Fibroblast of skin of back (primary cell): ENCODE data around the gene MCOLN1.
"Not testable (repeated sequence)": the region's sequence is repeated elsewhere in the genome, so short reads cannot be mapped to it uniquely, and the experiment has no call there.

ENCODE experiments used
- DNase-seq: peaks from one replicate; pipeline ENCODE4 v3.0.0-alpha.2; 2013

MCOLN1 gene

DNA sequence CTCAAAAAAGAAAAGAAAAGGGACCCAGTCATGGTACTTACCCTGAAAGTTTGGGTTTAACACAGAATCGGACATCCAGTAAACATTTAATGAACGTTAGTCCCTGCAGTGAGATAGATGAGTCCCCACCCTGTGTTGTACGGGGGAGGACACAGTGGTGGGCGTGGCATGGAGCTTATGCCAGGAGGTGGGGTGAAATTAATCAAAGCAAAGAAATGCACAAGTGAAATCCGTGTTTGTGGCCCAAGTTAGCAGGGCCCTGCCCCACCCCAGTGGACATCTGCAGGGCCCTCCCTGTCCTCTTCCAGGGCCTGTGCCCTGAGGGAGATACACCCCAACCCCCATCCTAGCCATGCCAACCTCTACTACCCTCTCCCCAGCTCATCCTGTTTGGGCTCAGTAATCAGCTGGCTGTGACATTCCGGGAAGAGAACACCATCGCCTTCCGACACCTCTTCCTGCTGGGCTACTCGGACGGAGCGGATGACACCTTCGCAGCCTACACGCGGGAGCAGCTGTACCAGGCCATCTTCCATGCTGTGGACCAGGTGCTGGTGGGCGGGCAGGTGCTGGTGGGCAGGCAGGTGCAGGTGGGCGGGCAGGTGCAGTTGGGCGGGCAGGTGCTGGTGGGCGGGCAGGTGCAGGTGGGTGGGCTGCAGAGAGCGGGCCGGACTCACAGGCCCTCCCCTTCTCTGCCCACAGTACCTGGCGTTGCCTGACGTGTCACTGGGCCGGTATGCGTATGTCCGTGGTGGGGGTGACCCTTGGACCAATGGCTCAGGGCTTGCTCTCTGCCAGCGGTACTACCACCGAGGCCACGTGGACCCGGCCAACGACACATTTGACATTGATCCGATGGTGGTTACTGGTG, 3.9 kb downstream of the MCOLN1 start:
- DNase-seq, result no peak

DNA sequence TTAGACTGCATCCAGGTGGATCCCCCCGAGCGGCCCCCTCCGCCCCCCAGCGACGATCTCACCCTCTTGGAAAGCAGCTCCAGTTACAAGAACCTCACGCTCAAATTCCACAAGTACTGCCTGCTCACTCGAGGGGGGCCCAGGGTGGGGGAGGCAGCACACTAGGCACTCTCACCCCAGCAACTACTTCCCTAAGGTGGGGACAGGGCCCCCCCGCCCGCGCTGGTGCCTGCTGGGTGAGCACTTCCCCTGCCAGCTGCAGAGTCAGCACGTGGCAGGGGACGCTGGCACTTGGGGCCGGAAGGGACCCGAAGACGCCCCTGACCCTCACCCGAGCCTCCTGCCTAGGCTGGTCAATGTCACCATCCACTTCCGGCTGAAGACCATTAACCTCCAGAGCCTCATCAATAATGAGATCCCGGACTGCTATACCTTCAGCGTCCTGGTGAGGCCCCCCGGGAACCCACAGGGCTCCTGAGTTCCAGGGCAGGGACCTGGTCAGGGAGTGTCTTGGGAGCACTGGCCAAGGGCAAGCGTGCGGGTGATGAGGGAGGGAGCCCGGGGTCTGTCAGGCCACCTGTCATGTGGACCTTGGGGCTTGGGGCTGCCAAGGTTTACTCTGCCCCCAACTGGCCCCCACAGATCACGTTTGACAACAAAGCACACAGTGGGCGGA, 5.2 kb downstream of the MCOLN1 start:
- no peak for DNase-seq

DNA sequence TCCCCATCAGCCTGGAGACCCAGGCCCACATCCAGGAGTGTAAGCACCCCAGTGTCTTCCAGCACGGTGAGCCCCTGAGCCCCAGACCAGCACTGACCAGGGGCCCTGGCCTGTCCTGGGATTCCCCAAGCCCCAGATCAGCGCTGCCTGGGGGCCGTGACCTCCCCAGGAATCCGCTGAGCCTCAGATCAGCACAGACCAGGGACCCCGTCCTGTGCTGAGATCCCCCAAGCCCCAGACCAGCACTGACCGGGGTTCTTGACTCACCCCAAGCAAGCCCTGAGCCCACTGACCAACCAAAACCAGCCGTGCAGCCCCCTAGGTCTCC, 5.7 kb downstream of the MCOLN1 start:
- DNase-seq, result no peak

DNA sequence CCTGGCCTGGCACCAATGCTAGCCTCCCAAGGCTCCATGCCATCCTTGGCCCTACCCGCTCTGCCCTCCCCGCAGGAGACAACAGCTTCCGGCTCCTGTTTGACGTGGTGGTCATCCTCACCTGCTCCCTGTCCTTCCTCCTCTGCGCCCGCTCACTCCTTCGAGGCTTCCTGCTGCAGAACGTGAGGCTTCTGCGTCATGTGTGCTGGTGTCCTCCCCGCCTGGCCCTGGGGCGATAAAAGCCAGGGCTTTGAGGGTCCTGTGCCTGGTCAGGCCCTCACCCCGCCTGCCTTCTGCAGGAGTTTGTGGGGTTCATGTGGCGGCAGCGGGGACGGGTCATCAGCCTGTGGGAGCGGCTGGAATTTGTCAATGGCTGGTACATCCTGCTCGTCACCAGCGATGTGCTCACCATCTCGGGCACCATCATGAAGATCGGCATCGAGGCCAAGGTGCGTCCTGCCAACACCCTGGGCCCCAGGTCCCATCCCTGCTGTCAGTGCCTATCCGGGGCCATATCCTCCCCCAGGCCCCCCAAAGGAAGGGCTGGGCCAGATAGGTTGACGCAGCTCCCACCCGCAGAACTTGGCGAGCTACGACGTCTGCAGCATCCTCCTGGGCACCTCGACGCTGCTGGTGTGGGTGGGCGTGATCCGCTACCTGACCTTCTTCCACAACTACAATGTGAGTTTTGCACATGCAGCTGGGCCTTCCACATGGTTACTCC, 6.3 kb downstream of the MCOLN1 start:
- DNase-seq, result no peak

DNA sequence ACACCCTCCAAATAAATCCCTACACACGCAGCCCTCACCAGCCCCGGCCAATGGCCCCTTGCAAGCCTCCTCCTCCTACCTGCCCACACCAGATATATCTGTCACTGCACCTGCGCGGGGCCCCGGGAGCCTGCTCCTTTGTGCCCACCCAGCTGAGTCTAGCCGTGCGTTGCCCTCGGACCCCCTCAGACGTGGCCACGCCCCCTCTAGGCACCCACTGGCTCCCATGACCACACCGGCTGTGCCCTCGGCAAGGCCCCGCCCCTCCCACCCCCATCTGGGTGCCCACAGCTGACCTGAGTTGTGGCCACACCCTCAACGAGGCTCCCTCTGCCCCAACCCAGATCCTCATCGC, 6.8 kb downstream of the MCOLN1 start:
- DNase-seq, result no peak

DNA sequence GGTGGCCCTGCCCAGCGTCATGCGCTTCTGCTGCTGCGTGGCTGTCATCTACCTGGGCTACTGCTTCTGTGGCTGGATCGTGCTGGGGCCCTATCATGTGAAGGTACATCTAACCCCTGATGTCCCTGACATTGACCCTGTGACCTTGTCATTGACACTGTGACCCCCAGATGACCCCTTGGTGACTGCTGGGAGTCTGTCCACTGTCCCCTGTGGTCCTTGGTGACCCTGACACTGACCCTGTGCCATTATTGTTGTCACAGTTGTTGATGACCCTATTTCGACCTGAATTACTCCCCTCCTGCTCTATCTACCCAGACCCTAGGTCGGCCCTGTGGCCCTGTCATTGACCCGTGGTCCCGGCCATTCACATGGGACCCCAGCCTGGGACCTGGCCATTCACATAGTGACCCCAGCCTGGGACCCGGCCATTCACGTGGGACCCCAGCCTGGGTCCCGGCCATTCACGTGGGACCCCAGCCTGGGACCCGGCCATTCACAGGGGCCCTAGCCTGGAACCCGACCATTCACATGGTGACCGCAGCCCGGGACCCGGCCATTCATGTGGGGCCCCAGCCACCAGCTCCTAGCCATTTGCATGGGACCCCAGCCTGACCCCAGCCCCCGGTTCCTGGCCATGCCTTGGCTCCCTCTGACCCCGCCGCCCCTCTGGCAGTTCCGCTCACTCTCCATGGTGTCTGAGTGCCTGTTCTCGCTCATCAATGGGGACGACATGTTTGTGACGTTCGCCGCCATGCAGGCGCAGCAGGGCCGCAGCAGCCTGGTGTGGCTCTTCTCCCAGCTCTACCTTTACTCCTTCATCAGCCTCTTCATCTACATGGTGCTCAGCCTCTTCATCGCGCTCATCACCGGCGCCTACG, 7.4 kb downstream of the MCOLN1 start:
- DNase-seq, result no peak

DNA sequence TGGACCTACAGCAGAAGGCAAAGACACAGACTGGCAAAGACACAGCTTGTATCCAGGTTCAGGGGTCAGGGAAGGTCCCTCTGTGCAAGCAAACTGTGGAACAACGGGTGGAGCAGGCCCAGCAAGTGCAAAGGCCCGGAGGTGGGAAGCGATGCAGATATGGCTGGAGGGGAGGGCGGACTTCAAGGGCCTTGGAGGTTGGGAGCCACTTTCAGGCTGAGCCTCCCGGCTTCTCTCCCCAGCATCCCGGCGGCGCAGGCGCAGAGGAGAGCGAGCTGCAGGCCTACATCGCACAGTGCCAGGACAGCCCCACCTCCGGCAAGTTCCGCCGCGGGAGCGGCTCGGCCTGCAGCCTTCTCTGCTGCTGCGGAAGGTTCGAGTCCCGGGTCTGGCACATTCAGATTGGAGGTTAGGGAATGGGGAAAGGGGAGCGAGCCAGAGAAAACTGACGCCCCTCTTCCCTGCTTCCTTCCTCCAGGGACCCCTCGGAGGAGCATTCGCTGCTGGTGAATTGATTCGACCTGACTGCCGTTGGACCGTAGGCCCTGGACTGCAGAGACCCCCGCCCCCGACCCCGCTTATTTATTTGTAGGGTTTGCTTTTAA, 11.0 kb downstream of the MCOLN1 start:
- peak; percentile 63 for DNase-seq

DNA sequence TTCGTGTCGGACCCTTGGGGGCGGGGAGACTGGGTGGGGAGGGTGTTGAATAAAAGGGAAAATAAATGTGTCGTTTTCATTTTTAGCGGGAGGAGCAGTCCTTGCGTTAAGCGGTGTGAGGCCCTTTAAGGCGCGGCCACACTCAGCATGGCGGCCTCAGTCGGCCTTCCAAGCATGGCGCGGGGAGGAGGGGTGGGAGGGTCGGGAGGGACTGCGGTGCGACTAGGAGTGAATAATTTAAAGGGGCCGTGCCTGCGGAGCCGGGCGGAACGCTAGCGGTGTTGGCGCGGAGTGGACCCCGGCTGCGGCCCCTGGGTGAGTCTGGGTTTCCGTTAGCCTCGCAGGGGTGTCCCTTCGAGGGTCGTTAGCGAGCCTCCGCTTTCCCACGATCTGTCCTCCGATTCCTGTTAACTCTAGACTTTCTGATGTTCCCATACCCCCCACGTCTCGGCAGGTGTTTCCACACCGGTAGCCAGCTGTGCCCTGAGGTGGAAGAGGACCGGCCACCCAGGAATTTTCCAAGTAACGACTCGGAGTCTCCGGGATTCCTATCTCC, 11.6 kb downstream of the MCOLN1 start:
- DNase-seq, result peak; percentile 89

DNA sequence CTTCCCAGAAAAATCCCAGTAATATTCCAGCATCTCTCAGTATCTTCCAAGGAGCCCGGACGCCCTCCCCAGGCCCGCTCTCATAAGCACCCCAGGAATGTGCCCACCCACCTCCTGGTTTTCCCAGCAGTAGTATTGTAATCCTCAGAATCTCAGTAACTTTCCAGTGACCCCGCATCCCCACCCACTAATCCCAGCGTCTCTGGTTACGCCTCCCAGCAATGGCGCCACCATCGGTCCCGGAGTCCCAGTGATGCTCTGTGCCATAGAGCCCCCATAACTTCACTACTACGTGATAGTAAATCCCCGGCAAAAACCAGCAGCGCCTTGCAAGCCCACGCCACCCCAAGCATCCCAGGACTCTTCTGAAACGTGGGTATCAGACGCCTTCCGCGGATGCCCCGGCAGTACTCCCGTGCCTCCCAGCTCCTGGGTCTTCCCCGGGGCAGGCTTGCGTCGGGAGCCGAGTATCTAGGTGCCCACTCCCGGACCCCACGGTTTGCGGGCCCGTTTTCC, 12.2 kb downstream of the MCOLN1 start:
- peak; percentile 85 for DNase-seq

DNA sequence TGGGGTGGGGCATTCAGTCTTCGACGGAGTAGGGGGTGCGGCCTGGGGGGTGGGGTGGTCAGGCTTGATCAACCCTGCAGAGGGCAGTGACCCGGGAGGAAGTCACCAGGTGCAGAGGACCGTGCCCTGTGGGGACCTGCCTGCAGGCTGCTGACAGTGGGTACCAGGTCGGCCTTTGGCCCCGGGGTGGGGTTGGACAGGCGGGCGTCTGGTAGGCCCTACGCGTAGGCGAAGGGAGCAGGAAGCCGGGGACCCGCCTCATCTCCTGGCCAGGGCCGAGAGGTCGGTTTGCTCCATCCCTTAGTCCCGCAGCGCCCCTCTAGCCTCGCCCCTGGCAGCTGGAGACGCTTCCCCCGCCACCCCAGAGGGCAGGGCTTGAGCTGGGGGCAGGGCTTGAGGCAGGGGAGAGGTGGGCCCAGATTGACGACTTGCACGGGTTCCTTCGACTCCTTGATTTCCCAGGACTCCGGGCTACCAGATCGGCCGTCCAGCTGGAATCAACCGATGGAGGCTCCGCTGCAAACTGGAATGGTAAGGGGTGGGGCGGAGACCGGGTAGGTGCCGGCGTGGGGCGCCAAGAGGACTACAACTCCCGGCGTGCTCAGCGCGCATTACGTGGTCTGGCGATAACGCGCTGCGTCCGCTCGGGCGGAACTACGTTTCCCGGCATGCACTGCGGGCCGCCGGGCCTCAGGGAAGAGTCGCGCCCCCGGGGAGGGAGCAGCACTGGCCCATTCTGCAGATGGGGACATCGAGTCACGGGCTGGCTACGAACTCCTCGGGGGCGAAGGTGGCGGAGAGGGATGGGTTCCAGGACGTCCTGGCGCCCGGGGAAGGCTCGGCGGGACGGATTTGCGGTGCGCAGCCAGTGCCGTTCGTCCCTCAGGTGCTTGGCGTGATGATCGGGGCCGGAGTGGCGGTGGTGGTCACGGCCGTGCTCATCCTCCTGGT, 12.9 kb downstream of the MCOLN1 start, which contains the start of gene PNPLA6:
Gene PNPLA6, plus strand, starts transcription at position 671 of the 951 bp plus-strand sequence. Its CDS starts 72 bp downstream, at position 743.
- DNase-seq, result peak; percentile 91

DNA sequence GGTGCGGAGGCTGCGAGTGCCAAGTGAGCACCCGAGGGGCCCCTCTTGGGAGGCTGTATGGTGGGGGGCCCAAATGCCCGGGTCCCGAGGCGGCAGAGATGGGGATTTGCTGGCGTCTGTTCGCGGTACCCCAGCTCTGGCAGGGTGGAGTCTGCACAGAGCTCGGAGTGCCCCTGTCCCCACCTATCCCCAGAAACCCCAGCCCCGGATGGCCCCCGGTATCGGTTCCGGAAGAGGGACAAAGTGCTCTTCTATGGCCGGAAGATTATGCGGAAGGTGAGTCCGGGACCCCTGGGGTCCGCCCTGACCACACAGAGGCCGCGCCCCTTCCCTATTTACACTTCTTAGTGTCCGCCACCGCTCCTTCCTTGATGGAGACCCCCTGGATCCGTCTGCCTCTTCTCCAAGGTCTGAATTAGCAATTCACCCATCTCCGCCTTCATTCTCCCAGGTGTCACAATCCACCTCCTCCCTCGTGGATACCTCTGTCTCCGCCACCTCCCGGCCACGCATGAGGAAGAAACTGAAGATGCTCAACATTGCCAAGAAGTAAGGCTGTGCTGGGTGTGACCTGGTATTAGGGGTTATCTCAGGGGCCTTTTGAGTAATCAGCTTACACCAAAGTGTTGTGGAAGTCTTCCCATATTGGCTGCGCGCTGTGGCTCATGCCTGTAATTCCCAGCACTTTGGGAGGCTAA, 13.7 kb downstream of the MCOLN1 start:
- DNase-seq, result no peak

DNA sequence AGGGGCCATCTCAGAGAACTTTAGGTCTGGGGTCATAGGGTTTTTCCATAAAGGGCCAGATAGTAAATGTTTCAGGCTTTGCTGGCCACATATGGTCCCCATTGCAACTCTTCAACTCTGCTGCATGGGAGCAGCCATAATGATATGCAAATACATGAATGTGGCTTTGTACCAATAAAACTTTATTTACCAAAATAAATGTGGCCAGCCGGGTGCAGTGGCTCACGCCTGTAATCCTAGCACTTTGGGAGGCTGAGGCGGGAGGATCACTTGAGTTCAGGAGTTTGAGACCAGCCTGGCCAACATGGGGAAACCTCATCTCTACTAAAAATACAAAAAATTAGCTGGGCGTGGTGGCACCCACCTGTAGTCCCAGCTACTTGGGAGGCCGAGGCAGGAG, 16.6 kb downstream of the MCOLN1 start:
- not testable (repeated sequence) for DNase-seq

DNA sequence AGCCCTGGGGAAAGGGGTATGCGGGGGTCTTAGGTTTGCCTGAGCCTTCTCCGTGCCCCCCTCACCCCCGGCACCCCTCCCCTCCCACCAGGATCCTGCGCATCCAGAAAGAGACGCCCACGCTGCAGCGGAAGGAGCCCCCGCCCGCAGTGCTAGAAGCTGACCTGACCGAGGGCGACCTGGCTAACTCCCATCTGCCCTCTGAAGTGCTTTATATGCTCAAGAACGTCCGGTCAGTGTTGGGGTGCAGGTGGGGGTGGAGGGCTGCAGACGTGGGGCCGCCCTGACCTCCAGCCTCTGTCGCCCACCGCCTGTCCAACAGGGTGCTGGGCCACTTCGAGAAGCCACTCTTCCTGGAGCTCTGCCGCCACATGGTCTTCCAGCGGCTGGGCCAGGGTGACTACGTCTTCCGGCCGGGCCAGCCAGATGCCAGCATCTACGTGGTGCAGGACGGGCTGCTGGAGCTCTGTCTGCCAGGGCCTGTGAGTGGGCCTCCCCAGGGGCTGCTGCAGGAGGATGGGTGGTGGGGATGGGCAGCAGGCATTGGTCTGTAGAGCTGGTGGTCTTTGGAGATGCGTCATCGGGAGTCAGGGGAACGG, 17.5 kb downstream of the MCOLN1 start:
- DNase-seq, result no peak

DNA sequence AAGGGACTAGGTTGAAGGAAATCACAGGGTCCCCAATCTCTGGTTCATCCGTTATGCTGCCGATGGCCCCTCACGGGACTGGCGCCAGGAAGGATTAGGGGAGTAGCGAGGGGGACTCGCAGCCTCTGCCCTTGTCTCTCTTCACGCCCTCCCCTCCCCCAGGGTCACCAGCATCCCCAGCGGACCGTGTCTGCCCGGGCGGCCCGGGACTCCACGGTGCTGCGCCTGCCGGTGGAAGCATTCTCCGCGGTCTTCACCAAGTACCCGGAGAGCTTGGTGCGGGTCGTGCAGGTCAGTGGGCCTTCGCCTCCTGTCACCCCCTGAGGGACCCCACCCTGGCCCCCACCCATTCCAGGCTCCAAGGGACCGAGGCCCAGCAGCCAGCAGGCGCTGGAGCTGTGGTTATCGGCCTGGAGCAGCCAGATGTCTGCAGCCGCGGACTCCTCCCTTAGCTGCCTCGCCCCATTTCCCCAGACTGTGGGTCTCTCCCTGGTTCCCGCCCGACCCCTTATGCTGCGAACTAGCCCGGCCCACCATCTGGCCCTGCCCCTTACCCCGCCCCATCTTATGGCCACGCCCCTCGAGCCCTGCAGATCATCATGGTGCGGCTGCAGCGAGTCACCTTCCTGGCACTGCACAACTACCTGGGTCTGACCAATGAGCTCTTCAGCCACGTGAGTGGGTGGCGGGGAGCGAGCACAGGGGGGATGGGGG, 18.5 kb downstream of the MCOLN1 start:
- peak; percentile 28 for DNase-seq

DNA sequence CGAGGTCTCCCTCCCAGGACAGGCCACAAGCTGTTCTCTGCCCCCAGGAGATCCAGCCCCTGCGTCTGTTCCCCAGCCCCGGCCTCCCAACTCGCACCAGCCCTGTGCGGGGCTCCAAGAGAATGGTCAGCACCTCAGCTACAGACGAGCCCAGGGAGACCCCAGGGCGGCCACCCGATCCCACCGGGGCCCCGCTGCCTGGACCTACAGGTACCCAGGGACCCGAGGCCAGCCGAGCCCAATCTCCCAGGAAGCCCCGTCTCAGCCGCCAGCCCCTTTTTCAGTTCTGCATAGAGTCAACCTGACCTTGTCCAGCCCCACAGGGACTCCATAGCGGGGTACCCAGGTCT, 19.0 kb downstream of the MCOLN1 start:
- no peak for DNase-seq

DNA sequence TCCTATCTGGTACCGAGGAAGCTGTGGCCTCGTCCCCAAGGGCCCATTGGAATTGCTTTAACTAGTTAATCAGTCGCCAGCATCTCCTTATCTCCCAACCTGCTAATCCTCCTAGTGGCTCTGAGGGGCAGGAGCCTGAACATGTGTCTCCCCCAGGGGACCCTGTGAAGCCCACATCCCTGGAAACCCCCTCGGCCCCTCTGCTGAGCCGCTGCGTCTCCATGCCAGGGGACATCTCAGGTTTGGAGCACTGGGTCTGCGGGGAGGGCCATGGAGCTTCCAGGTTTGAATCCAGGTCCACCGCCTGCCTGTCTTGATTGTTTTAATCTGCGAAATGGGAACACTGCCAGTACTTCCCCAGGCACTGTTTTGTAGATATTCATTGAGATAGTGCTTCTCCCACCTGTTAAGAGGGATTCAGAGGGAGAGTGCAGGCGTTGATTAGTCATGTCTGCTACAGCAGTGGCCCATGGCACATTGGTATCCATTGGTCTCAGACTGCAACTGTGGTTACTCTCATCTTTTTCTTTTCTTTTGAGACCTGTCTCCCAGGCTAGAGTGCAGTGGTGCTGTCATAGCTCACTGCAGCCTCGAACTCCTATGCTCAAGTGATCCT, 19.5 kb downstream of the MCOLN1 start:
- DNase-seq, result no peak

DNA sequence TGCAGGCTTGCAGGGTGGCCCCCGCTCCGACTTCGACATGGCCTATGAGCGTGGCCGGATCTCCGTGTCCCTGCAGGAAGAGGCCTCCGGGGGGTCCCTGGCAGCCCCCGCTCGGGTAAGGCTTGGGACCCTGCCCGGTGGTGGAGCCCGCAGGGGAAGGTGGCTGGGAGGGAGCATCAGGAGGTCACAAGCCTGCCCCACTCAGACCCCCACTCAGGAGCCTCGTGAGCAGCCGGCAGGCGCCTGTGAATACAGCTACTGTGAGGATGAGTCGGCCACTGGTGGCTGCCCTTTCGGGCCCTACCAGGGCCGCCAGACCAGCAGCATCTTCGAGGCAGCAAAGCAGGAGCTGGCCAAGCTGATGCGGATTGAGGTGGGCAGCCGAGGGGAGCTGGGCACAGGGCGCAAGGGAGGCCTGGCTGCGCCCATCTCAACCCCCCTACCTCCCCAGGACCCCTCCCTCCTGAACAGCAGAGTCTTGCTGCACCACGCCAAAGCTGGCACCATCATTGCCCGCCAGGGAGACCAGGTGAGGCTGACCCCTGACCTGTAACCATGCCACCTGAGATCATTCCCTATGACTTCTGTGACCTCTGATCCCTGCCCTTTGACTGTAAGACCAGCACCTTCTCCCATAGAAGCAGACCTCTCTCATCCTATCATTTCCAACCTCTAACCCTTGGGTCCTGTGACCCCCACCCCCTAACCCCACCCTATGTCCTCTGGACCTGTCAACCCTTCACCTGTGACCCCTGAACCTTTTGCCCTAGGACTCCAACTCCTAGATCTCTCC, 20.3 kb downstream of the MCOLN1 start:
- DNase-seq, result no peak
